Memory B cell (primary cell): Measurements from ENCODE around the gene SLC13A3.

Experiments
- ATAC-seq: fragments of 150-1000 bp; cut with Tn5 transposase; 2 replicates; pipeline ENCODE4 v1.10.0; 2021; ENCODE audit warnings: low read depth, mild to moderate bottlenecking, moderate library complexity
- DNase-seq, 2 donors: peaks; one replicate each; pipeline ENCODE4 v3.0.0; 2022; ENCODE audit warnings: low spot score in 2 of 2
- H3K27ac Mint-ChIP-seq: one replicate; pipeline ENCODE4 v1.8.0; 2022; ENCODE audit warnings: mild to moderate bottlenecking, moderate library complexity, mixed read lengths
- H3K27me3 Mint-ChIP-seq: one replicate; pipeline ENCODE4 v1.8.0; 2022; ENCODE audit warnings: mixed read lengths
- H3K36me3 Mint-ChIP-seq: one replicate; pipeline ENCODE4 v1.8.0; 2022; ENCODE audit warnings: mild to moderate bottlenecking, mixed read lengths
- H3K4me1 Mint-ChIP-seq: one replicate; pipeline ENCODE4 v1.8.0; 2022; ENCODE audit warnings: mixed read lengths
- H3K4me3 Mint-ChIP-seq: one replicate; pipeline ENCODE4 v1.8.0; 2022; ENCODE audit warnings: mild to moderate bottlenecking, moderate library complexity, mixed read lengths
- H3K9me3 Mint-ChIP-seq: one replicate; pipeline ENCODE4 v1.8.0; 2022; ENCODE audit warnings: mixed read lengths

Gene SLC13A3

DNA sequence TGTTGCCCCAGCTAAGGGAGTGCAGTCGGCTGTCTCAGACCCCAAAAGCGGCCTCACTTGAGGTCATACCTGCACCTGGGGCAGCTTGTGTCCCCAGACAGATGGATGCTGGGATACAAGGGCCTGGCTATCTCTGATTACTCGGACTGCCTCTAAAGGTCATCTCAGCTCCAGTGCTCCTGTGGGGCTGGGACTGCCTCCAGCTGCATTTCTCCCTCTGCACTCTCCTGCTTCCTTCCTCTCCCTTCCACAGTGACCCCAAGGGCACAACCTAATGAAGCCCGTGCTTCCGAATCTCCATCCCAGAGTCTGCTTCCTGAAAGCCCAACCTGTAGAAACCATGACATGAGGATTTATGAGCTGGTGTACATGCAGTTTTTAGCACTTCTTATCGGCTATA is 78.0 kb downstream of the SLC13A3 start:
- Mint-ChIP-seq H3K27me3 (peaks cover 8% of the 10 kb centered on the region), H3K4me3 (no peak overlapping the region), H3K27ac (no peak overlapping the region), H3K36me3 (no peaks in the 10 kb centered on the region), H3K9me3 (no peaks in the 10 kb centered on the region), H3K4me1 (peaks cover 8% of the 10 kb centered on the region)
- ATAC-seq (no peak), DNase-seq (no peak)

DNA sequence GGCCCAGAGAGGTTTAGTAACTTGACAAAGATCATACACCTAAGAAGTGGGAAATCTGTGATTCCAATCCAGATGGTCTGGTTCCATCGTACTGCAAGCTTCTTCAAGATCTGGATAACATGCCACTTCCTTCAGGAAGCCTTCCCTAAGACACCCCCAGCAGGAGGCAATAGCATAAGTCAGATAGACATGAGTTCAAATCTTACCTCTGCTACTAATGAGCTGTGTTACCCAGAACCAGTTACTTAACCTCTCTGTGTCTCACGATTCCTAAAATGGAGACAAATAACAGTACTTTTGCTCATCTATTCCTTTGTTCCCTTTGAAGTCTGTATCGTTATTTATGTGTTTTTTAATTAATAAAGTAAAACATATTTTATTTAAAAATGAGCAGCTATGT is 78.5 kb downstream of the SLC13A3 start:
- H3K9me3 Mint-ChIP-seq, result no peaks in the 10 kb centered on the region
- no peak overlapping the region for H3K27ac Mint-ChIP-seq
- no peak for ATAC-seq
- DNase-seq, result no peak
- H3K27me3 Mint-ChIP-seq, result peaks cover 8% of the 10 kb centered on the region
- H3K4me1 Mint-ChIP-seq, result peaks cover 8% of the 10 kb centered on the region
- H3K4me3 Mint-ChIP-seq, result no peak overlapping the region
- no peaks in the 10 kb centered on the region for H3K36me3 Mint-ChIP-seq

DNA sequence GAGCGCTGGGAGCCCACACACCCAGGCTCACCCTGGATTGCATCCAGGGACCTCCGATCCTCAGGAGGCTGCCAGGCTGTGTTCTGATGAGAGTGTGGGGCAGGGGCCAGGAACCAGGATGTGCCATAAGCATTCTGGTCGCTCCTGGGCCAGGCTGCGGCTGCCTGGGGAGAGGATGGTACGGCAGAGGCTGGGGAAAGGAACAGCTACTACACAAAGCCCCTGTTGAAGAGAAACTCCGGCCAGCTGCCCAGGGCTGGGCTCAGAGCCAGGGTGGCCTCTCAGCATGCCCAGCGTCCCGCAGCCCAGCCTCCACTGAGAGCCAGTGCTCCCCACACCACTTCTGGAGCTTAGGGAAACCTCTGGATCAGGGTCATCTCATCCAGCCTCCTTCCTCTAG is 79.1 kb downstream of the SLC13A3 start:
- Mint-ChIP-seq H3K27ac (no peak overlapping the region), H3K4me3 (no peak overlapping the region), H3K36me3 (no peaks in the 10 kb centered on the region), H3K4me1 (peaks cover 11% of the 10 kb centered on the region), H3K9me3 (no peaks in the 10 kb centered on the region), H3K27me3 (peaks cover 10% of the 10 kb centered on the region)
- DNase-seq, result no peak
- no peak for ATAC-seq

DNA sequence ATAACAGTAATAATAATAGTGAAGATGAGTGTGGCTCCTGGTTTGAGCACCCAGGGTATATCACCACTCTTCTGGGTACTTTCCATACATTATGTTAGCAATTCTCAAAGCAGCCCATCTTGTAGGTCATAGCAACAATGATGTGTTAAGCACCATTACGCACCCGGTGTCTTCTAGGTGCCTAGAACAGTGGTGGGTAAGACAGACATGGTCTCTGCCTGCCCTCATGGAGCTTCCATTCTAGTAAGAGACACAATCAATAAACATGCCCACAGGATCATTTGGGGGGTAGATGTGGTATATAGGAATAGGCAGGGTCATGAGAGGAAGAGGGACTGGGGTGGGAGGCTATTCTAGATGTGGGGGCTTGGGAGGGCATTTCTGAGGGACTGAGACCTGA is 79.8 kb downstream of the SLC13A3 start:
- Mint-ChIP-seq H3K4me3 (no peak overlapping the region), H3K27ac (no peak overlapping the region), H3K4me1 (peaks cover 11% of the 10 kb centered on the region), H3K27me3 (peaks cover 10% of the 10 kb centered on the region), H3K9me3 (no peaks in the 10 kb centered on the region), H3K36me3 (no peaks in the 10 kb centered on the region)
- DNase-seq (no peak), ATAC-seq (no peak)

DNA sequence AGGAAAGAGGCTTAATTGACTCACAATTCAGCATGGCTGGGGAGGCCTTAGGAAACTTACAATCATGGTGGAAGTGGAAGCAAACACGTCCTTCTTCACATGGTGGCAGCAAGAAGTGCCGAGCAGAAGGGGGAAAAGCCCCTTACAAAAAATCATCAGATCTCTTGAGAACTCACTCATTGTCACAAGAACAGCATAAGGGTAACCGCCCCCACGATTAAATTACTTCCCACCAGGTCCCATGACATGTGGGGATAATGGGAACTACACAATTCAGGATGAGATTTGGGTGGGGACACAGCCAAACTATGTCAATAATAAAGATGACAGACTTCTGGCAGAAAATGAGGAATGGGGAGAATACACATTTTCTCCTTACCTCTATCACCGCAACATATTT is 80.3 kb downstream of the SLC13A3 start:
- no peak overlapping the region for H3K4me3 Mint-ChIP-seq
- H3K36me3 Mint-ChIP-seq, result no peaks in the 10 kb centered on the region
- no peak overlapping the region for H3K27ac Mint-ChIP-seq
- H3K9me3 Mint-ChIP-seq, result no peaks in the 10 kb centered on the region
- H3K4me1 Mint-ChIP-seq, result peaks cover 9% of the 10 kb centered on the region
- ATAC-seq (no peak), DNase-seq (no peak)
- peaks cover 11% of the 10 kb centered on the region for H3K27me3 Mint-ChIP-seq

DNA sequence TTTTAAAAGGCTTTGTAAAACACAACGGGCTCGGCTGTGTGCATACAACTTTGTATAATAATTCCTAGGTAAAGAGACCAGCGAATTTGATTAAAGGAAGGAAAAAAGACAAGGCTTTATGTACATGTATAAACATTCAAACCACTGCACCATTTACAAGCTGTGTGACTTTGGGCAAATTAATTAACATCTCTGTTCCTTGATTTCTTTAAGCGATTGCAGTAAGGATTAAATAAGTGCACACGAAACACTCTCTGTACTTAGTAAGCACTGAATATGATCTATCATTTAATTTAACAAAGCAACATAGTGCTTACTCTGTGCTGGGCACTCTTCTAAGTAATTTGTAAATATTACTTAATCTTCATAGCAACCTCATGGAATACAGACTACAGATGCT is 81.3 kb downstream of the SLC13A3 start:
- Mint-ChIP-seq H3K4me3 (no peak overlapping the region), H3K27me3 (peaks cover 12% of the 10 kb centered on the region), H3K27ac (no peak overlapping the region), H3K9me3 (no peaks in the 10 kb centered on the region), H3K4me1 (peaks cover 4% of the 10 kb centered on the region), H3K36me3 (no peaks in the 10 kb centered on the region)
- no peak for DNase-seq
- ATAC-seq, result no peak

DNA sequence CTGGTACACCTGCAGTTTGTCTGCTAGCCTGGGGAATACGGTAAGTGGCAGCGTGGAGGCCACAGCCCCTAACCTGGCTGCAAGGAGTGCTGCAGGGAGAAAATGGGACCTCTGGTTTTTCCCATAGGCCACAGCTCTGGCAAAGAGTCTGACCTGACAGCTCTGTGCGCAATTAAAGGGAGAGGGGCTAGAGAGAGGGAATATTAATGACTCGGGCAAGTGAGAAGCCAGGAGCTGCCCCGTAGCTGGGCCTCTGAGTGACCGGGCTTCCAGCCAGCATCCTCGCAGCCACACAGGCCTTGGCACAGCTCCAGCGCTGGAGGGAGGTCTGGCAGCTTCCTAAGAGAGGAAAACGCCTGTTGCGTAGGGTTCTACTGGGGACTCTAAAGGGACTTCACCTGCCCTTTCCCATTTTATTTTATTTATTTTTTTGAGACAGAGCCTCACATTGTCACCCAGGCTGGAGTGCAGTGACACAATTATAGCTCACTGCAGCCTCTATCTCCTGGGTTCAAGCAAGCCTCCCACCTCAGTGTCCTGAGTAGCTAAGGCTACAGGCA is 82.6 kb downstream of the SLC13A3 start:
- Mint-ChIP-seq H3K4me1 (peaks cover 4% of the 10 kb centered on the region), H3K27me3 (peaks cover 10% of the 10 kb centered on the region), H3K27ac (no peak overlapping the region), H3K9me3 (no peaks in the 10 kb centered on the region), H3K36me3 (no peaks in the 10 kb centered on the region), H3K4me3 (no peak overlapping the region)
- ATAC-seq, result no peak
- DNase-seq, result no peak

DNA sequence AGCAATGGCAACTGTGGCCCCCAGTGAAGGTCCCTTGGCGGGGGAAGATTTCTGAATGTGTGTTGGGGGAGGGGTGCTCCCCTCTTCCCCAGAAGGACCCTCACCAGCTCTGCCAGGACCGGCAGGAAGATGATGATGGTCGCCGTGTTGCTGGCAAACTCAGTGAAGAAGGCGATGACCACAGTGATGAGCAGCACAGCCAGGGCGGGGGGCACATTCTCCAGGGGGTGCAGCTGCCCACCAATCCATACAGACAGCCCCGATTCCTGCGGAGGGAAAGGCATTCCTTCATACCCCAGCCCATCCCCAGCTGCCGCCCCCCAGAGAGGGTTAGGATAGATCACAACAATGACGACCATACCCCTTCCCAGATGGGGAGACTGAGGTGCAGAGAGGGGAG is 85.1 kb downstream of the SLC13A3 start:
- H3K36me3 Mint-ChIP-seq, result no peaks in the 10 kb centered on the region
- H3K4me1 Mint-ChIP-seq, result peaks cover 4% of the 10 kb centered on the region
- H3K27ac Mint-ChIP-seq, result no peak overlapping the region
- no peak for DNase-seq
- peaks cover 6% of the 10 kb centered on the region for H3K27me3 Mint-ChIP-seq
- no peaks in the 10 kb centered on the region for H3K9me3 Mint-ChIP-seq
- no peak for ATAC-seq
- H3K4me3 Mint-ChIP-seq, result no peak overlapping the region

DNA sequence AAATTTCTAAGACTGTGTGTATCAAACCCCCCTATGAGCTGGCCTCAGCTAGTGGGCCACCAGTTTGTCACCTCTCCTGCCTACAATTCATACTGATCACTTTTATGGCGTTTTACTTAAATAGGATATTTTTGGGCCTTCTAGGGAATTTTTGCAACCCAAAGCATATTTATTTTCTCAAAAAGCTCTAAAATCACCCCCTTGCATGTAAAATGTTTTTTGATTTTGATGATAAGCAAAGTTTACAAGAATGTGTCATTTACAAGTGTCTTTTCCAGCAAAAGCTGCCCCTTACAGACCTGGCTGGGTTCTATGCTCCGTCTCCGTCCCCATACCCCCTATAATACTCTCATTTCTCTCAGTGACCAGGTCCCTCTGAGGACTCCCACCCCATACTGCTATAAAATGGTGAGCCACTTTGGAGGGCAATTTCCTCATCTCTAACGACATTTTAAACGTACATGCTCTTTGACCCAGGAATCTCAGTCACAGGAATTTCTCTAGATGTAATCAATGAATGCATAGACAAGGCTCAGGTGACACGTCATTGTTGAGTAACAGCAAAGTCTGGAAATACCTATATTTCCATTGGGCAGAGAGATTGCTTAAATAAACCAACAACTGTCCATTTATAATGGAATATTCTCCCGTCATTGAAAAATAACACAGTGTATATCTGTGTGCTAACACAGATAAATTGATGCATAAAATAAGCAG is 86.9 kb downstream of the SLC13A3 start:
- ATAC-seq (no peak), DNase-seq (no peak)
- no peak overlapping the region for H3K4me3 Mint-ChIP-seq
- peaks cover 10% of the 10 kb centered on the region for H3K4me1 Mint-ChIP-seq
- no peaks in the 10 kb centered on the region for H3K36me3 Mint-ChIP-seq
- no peak overlapping the region for H3K27ac Mint-ChIP-seq
- H3K9me3 Mint-ChIP-seq, result no peaks in the 10 kb centered on the region
- H3K27me3 Mint-ChIP-seq, result peaks cover 7% of the 10 kb centered on the region

DNA sequence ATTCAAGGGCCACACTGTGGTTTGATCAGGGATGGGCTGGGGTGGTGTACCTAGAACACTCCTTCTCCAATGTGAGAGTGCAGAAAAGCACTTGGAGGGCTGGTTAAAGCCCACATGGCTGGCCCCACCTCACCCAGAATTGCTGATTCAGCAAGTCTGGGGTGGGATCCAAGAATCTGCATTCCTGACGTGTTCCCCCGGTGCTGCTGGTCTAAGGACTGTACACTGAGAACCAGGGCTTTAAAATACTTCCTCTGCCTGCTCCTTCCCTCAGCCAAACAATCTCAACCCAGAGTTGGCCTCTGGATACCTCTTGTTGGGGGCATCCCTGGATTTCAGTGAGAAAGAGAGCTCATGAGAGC is 87.4 kb downstream of the SLC13A3 start:
- ATAC-seq (no peak), DNase-seq (no peak)
- H3K9me3 Mint-ChIP-seq, result no peaks in the 10 kb centered on the region
- peaks cover 10% of the 10 kb centered on the region for H3K4me1 Mint-ChIP-seq
- H3K27ac Mint-ChIP-seq, result no peak overlapping the region
- peaks cover 7% of the 10 kb centered on the region for H3K27me3 Mint-ChIP-seq
- no peak overlapping the region for H3K4me3 Mint-ChIP-seq
- H3K36me3 Mint-ChIP-seq, result no peaks in the 10 kb centered on the region

DNA sequence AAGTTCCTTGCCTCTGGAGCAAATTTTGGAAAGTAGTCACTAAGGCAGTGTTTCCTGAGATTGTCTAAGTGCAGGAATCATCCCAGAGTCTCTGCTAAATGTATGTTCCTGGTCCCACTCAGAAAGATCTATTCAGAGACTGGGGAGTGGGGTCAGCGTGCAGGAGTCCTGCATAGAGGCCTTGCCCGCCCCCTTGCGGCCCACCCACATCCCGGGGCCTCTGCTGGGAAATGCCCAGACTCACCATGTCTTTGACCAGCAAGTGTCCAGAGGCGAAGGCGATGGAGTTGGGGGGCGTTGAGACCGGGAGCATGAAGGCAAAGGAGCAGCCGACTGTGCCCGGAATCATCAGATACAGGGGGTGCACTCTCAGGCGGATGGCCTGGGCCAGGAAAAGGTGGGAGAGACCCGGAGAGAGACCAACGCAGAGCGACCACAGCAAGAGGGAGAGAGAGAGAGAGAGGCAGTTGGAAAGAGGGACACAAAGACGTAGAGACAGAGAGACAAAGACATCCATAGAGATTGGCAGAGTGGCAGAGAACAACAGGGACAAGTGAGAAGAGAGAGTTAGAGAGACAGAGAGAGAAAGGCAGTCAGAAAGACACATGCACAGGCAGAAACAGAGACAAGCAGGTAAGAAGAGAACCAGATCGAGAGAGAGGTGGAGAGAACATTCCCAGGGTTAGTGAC is 87.9 kb downstream of the SLC13A3 start:
- Mint-ChIP-seq H3K4me1 (peaks cover 10% of the 10 kb centered on the region), H3K27ac (no peak overlapping the region), H3K9me3 (no peaks in the 10 kb centered on the region), H3K4me3 (no peak overlapping the region), H3K27me3 (peaks cover 7% of the 10 kb centered on the region), H3K36me3 (no peaks in the 10 kb centered on the region)
- ATAC-seq (no peak), DNase-seq (no peak)

DNA sequence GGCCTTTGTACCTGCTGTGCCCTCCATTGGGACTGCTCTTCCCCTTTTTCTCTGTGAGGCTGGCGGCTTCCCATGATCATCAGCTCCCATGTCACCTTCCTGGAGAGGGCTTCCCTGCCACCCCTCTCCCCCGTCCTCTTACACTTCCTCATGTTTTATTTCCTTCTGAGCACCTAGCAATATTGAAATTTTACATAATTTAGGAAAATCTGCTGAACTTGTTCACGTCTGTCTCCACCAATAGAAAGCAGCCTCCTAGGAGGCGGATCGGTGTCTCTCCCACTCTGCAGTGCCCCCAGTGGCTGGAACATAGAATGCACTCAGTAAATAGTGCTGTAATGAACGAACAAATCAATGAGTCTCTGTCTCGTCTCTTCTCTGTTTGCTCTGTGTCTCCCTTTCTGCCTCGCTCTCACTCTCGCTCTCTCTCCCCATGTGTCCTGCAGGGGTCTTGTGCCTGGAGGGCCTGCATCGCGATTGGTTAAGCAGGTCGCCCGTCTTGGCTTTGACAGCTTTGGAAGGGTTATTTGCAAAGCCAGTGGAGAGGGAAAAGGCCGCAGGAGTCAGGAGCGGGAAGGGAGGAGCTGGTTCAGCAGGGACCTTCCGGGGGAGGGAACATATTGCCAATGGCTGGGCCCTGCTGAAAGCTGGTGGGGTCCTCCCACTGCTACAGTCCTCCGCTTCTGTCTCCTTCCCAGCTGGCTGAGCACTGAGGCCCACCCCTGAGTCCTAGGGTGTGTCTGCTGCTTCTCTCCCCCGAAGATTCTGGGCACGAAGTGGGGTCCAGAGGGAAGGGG is 88.7 kb downstream of the SLC13A3 start:
- peaks cover 5% of the 10 kb centered on the region for H3K27me3 Mint-ChIP-seq
- H3K9me3 Mint-ChIP-seq, result no peaks in the 10 kb centered on the region
- DNase-seq (peak; percentile 54 to 57), ATAC-seq (peak; percentile 75)
- no peaks in the 10 kb centered on the region for H3K36me3 Mint-ChIP-seq
- peaks cover 8% of the 10 kb centered on the region for H3K4me1 Mint-ChIP-seq
- no peak overlapping the region for H3K4me3 Mint-ChIP-seq
- H3K27ac Mint-ChIP-seq, result no peak overlapping the region

DNA sequence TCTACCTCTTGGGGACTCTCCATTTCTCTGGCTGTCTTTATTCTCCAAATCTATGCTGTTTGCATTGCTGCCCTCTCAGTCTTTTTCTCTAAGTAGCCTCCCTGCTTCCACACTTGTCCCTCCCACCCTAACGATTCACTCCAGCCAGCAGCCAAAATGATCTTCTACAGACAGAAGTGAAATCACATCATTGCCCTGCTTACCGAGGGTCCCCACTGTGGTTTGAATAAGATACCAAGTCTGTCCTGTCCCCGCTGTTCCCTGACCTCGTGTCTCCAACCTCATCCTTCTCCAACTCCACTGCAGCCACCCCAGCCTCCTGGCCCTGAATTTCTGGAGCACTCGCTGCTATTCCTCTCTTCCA is 89.3 kb downstream of the SLC13A3 start:
- no peaks in the 10 kb centered on the region for H3K36me3 Mint-ChIP-seq
- no peaks in the 10 kb centered on the region for H3K9me3 Mint-ChIP-seq
- H3K4me1 Mint-ChIP-seq, result peaks cover 6% of the 10 kb centered on the region
- DNase-seq, result no peak
- H3K27ac Mint-ChIP-seq, result no peak overlapping the region
- H3K4me3 Mint-ChIP-seq, result no peak overlapping the region
- no peak for ATAC-seq
- H3K27me3 Mint-ChIP-seq, result peaks cover 3% of the 10 kb centered on the region

DNA sequence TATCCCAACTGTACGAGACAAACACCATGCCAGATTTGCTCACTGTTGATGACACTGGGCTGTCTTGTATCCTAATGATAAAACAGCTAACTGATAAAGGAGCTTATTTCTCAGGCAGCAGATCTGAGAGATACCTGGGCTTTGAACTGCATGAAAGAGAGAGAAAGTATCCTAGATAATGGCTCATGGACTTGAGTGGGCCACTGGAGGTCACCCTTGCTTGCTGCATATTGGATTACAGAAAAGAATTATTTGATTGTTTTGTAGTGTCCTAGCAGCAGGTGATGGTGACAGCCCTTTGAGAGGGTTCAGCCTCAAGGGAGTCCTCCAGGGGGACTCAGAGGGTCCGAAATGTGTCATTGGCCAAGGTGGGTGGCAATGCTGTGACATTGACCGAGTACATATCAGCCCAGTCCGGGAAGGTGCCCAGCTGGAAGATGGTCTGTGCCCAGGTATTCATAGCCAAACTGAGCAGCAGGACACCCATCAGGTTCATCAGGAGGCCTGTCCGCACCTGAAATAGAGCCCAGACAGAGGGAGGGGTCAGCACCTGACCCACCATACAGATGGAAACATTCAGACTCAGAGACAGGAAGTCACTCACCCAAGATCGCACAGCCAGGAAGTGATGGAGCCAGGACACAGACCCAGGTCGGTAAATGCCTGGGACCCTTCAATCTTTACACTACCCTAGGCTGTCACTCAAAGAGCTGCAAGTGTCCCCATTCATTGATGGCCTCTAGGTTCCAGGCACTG is 91.4 kb downstream of the SLC13A3 start:
- Mint-ChIP-seq H3K4me3 (no peak overlapping the region), H3K4me1 (peaks cover 7% of the 10 kb centered on the region), H3K9me3 (no peaks in the 10 kb centered on the region), H3K27me3 (peaks cover 1% of the 10 kb centered on the region), H3K27ac (no peak overlapping the region), H3K36me3 (no peaks in the 10 kb centered on the region)
- DNase-seq (no peak), ATAC-seq (no peak)
